GM18511 (cell line): ENCODE measurements around the gene HAUS3.

Experiments used
- ATAC-seq: cut with Tn5 transposase; IDR thresholded peaks from one replicate; pipeline ENCODE4 v1.9.1; 2021; ENCODE audit warnings: mild to moderate bottlenecking, moderate library complexity; ENCODE audit not compliant: unreplicated experiment

The HAUS3 gene

GRCh38 chr4:2252530-2253091, 10.7 kb upstream of the HAUS3 start:
- no peak for ATAC-seq

DNA sequence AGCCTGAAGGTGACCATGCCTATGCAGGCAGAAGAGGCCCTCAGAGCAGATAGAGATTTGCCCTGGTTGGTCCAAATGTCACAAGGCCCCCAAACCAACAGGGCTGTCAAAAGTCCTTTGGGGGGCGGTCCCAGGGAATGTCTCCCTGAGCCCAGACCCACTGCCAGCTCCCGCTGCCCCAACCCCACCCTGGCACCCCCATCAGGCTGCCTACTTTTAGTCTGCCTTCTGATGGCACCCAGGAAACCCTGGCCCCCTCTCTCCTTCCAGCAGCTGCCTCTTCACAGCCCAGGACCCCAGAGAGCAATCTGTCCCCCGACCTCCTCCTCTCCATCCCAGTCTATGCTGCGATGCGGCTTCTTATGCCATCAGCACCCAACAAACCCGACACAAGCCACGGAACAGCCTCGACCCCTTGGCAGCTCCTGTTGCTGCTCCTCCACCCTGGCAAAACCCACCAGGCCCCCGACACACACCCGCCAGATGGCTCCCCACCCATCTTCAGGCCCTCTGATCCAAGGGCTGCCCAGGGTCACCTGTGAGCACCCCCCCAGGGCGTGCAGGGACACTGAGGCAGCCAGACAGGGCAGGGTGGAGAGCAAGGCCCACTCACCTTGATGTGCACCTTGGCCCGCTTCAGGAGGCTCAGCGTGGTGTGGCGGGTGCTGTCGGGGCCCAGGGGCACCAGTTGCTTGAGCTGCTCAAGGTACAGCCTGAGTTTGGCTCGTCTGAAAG, 10.0 kb upstream of the HAUS3 start:
- no peak for ATAC-seq

DNA sequence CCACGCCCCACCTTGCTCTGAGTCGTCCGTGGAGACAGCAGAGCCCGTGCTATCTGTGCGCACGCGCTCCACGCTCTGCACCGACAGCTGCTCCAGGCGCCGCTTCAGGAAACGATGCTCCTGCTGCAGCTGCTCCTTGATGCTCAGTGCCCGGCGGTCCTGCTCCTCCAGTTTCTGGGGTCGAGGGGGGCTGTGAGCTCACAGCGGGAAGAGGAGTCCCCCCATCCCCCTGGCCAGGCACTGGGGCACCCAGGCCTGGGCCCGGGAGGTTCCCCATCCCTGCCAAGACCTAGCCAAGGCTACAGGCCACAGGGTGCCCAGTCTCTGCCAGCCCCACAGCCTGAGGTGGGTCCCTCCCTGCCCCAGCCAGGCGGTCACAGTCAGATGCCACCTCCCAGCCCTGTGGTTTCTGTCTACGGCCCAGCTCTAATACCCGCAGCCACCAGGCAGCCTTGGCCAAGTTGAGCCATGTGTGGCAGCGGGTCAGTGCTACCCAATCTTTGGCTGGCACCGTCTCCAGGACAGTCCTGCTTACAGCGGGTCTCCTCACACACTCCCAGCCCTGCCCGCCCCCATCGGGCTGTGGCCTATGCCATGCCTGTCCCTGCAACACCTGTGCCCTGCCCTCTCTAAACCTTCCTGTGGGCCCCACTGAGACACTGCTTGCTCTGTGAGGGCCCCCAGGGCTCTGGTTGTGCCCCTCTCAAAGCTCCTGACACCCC, 9.3 kb upstream of the HAUS3 start:
- ATAC-seq: no peak

DNA sequence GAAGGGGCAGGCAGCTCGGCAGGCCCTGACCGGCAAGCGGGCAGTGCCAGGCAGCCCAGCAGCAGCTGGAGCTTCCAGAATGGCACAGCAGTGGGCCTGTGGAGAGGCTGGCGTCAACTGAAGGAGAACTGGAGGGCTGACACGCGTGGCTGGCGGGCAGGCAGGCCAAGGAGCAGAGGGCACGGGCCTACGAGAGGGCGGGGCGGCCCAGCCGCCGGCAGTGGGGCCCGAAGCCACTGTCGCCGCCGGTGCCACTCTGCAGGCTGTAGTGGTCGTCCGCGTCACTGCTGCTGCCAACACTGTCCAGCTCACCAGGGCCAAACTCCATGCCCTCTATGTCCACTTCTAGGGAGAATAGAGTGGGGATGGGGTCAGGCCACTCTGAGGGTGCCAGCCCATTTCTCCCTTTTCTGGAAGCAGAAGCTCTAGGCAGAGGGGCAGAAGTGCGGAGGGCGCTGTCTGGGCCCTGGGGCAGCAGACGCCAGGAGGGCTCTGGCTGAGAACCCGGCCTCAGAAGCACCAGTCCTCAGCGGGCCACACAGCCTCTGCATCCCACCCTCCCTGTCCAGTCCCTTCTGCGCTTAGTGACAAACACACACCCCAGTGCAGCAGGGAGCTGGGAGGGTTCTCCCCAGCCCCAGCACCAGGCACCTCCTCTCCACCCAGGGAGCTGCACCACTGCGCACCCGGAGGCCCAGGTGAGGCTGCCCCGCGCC, 8.6 kb upstream of the HAUS3 start:
- no peak for ATAC-seq

DNA sequence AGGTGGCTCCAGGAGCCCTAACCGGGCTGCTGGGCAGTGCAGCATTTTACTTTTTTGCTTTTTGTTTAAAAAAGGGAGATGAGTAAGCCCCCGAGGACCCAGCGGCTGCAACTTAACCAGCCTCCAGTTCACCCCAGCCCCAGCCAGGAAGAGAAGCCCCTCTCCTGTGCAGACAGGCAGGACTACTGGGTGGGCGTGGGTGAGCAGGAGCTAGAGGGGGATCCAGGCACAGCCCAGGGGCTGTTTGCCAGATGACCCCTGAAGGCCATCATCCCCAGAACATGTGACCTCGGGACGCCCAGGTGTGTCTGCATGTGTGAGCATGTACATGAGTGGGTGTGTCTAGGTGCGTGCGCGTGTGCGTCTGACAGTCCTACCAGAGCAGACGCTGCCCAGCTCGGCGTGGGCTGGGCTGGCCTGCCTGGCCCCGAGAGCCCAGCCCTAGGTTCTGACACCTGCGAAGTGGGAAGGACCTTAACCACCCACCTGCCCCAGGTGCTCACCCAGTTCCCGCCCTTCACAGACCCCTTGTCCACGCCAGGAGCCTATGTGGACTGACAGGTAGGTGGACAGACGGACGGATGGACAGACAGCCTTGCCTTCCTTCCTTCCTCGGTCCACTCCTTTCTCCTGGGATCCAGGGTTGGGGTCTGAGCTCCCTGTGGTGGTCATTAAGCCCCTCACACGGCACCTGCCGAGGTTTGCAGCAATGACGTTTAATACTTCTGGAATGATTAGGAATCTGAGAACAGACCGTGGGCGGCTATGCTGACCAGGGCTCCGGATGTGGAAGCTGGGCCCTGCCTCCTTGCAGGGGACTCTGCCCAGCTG, 7.8 kb upstream of the HAUS3 start:
- no peak for ATAC-seq

DNA sequence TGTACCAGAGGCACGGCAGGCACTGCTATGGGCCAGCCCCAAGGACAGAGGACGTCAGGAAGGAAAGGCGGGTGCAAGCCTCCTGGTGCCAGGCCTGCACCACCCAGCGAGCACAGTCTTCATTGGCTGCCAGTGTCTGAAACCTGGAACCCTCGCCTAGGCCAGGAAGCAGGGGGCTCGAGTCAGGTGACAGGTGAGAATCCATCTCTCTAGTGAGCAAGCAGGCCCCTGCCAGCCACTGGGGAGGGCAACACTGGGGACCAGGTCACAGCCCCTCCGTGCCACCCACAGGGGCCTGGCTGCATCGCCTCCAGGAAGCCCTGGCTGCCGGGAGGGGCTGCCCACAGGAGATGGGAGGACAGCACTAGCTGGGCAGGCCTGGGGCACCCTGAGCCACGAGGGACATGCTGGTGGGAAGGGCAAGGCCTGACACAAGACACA, 6.9 kb upstream of the HAUS3 start:
- ATAC-seq: no peak

GRCh38 chr4:2248044-2248780, 6.3 kb upstream of the HAUS3 start:
- no peak for ATAC-seq

DNA sequence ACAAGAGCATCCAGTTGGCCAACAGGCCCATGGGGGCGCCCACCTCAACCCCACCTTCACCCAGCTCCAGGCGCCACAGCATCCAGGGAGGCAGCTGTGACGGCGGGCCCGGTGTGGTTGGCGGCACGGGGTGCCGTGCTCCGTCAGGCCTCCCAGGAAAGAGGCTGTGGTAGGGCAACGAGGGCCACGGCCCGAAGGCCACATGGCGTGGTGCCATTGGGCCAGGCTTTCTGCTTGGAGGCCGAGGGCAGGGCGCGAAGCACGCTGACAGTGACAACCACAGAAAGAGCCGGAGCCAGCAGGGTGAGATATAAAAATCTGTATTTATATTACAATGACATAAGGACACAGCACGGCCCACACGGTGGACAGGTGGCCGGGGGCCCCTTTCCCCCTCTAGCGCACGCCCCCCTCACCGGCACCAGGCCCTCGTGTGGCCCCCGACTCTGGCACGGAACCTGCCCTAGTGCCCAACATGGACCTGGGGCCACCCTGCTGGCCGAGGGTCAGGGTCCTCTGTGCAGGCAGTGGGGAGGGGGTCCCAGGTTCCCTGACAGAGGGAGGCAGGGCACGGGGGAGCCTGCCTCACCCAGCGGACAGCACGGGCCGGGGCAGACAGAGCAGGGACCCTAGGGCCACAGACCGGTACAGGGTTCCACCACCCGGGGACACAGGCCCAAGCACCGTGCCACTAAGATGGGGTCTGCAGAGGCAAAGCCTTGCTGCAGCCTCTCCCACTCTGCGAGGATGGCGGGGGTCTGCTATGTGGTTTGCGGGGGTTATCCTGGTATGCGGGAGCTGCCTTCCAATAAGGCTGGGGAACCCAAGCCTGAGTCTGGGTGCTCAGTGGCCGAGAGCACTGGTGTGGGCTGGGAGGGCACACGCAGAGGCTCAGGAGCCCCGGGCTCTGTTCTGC, 5.5 kb upstream of the HAUS3 start:
- ATAC-seq: no peak

GRCh38 chr4:2246384-2247127, 4.6 kb upstream of the HAUS3 start:
- ATAC-seq: no peak

GRCh38 chr4:2245787-2246275, 3.9 kb upstream of the HAUS3 start:
- no peak for ATAC-seq

- no peak for ATAC-seq
Observed at GRCh38 chr4:2245057-2245786, 3.3 kb upstream of the HAUS3 start.

DNA sequence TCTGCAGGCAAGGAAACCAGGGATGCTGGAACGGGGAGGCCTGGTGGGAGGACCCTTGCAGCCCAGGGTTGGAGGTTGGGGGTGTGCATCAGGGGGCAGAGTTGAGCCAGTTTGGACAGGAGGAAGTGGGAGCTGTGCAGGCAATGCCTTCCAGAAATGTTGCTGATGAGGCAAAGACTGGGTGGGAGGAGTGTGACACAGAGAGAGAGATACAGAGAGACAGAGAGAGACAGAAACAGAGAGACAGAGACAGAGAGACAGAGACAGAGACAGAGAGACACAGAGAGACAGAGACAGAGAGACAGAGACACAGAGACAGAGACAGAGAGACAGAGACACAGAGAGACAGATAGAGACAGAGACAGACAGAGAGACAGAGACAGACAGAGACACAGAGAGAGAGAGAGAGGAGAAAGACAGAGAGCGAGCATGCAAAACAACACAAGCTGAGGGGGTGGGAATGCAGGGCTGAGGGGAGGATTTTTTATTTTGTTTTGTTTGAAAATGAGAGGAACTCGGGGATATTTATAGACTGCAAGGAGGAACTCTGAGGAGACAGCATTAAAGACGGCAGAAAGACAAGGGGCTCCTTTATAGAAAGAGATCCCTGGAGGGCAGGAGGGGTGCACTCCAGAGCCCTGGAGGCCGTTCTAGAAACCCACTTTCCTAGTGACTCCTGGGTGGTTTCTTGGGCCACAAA, 1.9 kb upstream of the HAUS3 start:
- ATAC-seq: no peak

DNA sequence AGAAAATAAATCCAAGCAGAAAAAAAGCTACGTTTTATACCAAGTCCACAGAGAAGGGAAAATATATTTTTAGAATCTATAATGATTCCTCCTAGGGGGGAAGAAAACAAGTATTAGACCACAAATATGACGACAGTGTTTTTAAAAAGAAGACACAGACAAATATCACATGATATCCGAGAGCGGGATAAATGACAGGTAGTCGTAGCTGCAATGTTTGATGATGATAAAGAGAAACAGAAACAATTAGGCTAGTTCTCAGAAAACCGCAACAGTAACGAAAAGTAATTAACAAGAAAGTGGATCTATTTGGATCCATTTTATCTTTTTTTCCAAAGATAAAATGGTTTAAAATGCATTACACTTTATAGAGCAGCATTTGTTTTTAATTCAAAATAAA, 918 bp downstream of the HAUS3 start:
- ATAC-seq: no peak

DNA sequence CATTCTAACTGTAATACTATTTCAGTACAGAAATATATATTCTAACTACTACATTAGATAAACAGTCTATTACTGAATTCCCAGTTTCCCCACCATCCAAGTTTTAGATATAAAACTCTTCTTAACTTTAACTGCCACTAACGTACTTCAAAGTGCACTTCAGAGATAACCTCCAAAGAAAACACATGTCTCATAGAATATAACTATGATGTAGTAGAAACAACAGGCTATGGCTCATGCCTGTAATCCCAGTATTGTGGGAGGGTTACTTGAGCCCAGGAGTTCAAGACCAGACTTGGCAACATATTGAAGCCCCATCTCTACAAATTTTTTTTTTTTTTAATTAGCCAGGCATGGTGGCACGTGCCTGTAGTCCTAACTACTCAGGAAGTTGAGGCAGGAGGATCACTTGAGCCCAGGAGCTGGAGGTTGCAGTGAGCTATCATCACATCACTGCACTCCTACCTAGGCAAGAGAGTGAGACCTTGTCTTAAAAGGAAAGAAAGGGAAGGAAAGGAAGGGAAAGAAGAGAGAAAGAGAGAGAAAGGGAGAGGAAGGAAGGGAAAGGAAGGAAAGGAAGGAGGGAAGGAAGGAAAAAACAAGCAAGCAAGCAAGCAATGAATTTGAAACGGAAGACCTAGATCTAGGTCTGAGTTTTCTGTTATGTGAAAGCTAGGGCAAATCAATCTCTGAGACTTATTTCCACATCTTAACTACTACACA, 4.8 kb downstream of the HAUS3 start:
- no peak for ATAC-seq

- ATAC-seq: no peak
Observed at GRCh38 chr4:2231082-2231481, 10.8 kb downstream of the HAUS3 start.

- ATAC-seq: no peak
Observed at GRCh38 chr4:2226261-2226660, 15.7 kb downstream of the HAUS3 start.
